Activated T-helper 1 cell treated with anti-CD3 and anti-CD28 coated beads, Interleukin-12 subunit alpha, Interleukin-12 subunit beta, Interleukin-2, Interleukin-4 antibody, amounts not matched to agents 30 ng/mL and 10 ng/mL and 1 ng/mL, durations not matched to agents 14 hours and 24 hours and 36 hours (primary cell): ENCODE measurements around the gene DPP6. TPM values are rescaled to one million over a fixed set of nuclear protein-coding genes. Genes with fewer than 3 reads are reported as not detected.

Experiments
- DNase-seq: peaks from one replicate; pipeline ENCODE4 v3.0.0; 2021; ENCODE audit warnings: low spot score
- H3K27ac Mint-ChIP-seq: one replicate; pipeline ENCODE4 v1.8.0; 2021; ENCODE audit warnings: mild to moderate bottlenecking, mixed read lengths
- H3K27me3 Mint-ChIP-seq: one replicate; pipeline ENCODE4 v1.8.0; 2022; ENCODE audit warnings: mild to moderate bottlenecking, moderate library complexity, mixed read lengths; ENCODE audit not compliant: insufficient read depth
- H3K36me3 Mint-ChIP-seq: one replicate; pipeline ENCODE4 v1.8.0; 2021; ENCODE audit warnings: low read depth, mixed read lengths
- H3K4me1 Mint-ChIP-seq: one replicate; pipeline ENCODE4 v1.8.0; 2021; ENCODE audit warnings: low read depth, mixed read lengths
- H3K4me3 Mint-ChIP-seq: one replicate; pipeline ENCODE4 v1.8.0; 2021; ENCODE audit warnings: mild to moderate bottlenecking, moderate library complexity, mixed read lengths
- H3K9me3 Mint-ChIP-seq: one replicate; pipeline ENCODE4 v1.8.0; 2021; ENCODE audit warnings: mixed read lengths
- intact Hi-C: fragments of 100-400 bp; cut with micrococcal nuclease; formaldehyde crosslinking; loops from one replicate; pipeline ENCODE4 v1.15.1; 2024
- total RNA-seq: library from RNA; stranded (reverse); gene quantifications from 2 replicates; pipeline ENCODE4 v1.2.3, GENCODE V29; 2022

DPP6 gene
- total RNA-seq, 1 donor from 2014 or later: not detected

- intact Hi-C loops: no loop called here
- Mint-ChIP-seq H3K9me3 (peaks cover 16% of the 10 kb centered on the region), H3K27me3 (no peaks in the 10 kb centered on the region), H3K4me3 (no peak overlapping the region), H3K27ac (no peak overlapping the region), H3K36me3 (no peaks in the 10 kb centered on the region), H3K4me1 (no peaks in the 10 kb centered on the region)
- DNase-seq: no peak
These were observed 417.5 kb downstream of the DPP6 start for GRCh38 chr7:154469652-154470051.

- Mint-ChIP-seq H3K36me3 (no peaks in the 10 kb centered on the region), H3K4me1 (no peaks in the 10 kb centered on the region), H3K27ac (no peak overlapping the region), H3K9me3 (peaks cover 12% of the 10 kb centered on the region), H3K27me3 (no peaks in the 10 kb centered on the region), H3K4me3 (no peak overlapping the region)
- intact Hi-C loops: no loop called here
- DNase-seq: no peak
These were observed 420.1 kb downstream of the DPP6 start for GRCh38 chr7:154472343-154472742.

DNA sequence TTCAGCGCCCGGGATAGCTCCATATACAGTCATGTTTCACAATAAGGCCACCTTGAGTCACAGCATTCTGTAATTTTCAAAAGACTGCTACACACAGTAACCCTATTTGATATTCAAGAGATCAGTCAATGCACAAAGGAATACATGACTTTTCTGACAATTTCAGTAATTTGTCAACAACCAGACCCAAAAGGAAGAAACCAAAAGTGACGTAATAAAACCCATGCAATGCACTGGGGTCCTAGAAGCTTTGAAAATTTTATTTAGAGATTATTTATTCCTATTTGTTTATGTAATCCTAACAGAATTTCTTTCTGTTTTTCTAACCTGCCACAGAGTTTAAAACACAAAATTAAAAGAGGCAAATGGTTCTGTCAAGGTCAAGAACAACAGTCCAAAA is 421.2 kb downstream of the DPP6 start:
- Mint-ChIP-seq H3K27ac (no peak overlapping the region), H3K4me1 (no peaks in the 10 kb centered on the region), H3K9me3 (peaks cover 12% of the 10 kb centered on the region), H3K4me3 (no peak overlapping the region), H3K36me3 (no peaks in the 10 kb centered on the region), H3K27me3 (no peaks in the 10 kb centered on the region)
- intact Hi-C loops: no loop called here
- no peak for DNase-seq

GRCh38 chr7:154474903-154475520 is 422.8 kb downstream of the DPP6 start:
- no peak overlapping the region for H3K4me3 Mint-ChIP-seq
- H3K4me1 Mint-ChIP-seq: no peaks in the 10 kb centered on the region
- no peak overlapping the region for H3K27ac Mint-ChIP-seq
- H3K36me3 Mint-ChIP-seq: no peaks in the 10 kb centered on the region
- no peak for DNase-seq
- H3K27me3 Mint-ChIP-seq: no peaks in the 10 kb centered on the region
- intact Hi-C loops: no loop called here
- H3K9me3 Mint-ChIP-seq: peaks cover 10% of the 10 kb centered on the region

DNA sequence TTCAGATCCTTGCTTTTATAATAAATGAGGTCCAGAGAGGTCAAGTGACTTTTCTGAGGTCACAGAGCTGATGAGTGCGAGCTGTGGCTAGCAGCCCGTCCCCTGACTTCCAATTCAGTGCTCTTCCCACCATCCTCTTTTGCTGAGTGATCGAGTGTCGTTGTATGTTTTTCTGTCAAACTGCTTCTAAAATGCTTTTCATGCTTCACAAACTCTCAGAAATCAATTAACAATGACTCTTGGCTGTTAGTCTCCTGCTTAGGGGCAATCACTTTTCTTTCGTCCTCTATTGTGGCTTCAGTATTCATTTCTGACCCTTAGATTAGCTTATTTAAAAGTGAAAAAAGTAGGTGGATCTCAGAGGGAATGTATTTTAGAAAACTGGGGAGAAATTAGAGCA is 423.7 kb downstream of the DPP6 start:
- Mint-ChIP-seq H3K9me3 (peaks cover 10% of the 10 kb centered on the region), H3K27me3 (no peaks in the 10 kb centered on the region), H3K27ac (no peak overlapping the region), H3K4me3 (no peak overlapping the region), H3K4me1 (no peaks in the 10 kb centered on the region), H3K36me3 (no peaks in the 10 kb centered on the region)
- DNase-seq: no peak
- intact Hi-C loops: no loop called here

DNA sequence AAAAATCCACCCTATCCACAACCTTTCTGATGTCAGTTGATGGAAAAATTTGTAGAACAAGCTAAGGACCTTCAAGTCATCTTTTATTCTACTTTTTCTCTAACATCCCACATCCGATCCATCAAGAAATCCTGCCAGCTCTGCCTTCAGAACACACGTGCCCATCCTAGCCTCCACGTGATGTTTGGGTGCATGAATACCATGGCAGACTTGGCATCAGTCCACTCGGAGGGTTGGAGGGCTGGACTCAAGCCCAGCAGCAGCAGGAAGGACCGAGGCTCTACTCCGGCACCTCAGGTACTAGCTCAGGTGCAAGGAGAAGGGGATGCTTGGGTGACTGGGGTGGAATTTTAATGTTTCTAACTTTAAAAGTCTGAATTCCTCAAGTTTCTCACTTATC is 428.6 kb downstream of the DPP6 start:
- Mint-ChIP-seq H3K4me3 (no peak overlapping the region), H3K9me3 (peaks cover 10% of the 10 kb centered on the region)

DNA sequence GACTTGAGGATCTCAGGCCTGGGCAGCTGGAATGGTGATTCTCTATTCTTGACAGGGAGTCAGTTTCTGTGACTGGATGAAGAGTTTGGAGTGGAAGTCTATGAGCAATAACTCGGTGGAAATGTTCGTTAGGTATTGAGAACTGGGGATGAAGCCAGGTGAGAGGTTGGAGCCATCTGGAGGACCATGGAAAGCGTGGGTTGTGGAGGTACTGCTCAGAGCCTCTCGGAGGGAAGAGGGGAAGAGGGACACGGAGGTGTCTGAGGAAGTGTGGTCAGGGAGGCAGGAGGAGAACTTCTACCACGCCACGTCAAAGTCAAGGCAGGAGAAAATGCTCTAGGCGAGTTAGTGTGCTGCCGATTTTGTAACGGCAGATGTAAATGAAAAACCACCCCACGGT is 430.7 kb downstream of the DPP6 start:
- Mint-ChIP-seq H3K36me3 (no peaks in the 10 kb centered on the region), H3K27ac (no peak overlapping the region)

More for the DNA sequence above, 428.6 kb downstream of the DPP6 start:
- Mint-ChIP-seq H3K27ac (no peak overlapping the region), H3K4me1 (no peaks in the 10 kb centered on the region), H3K27me3 (no peaks in the 10 kb centered on the region), H3K36me3 (no peaks in the 10 kb centered on the region)
- DNase-seq: no peak
- intact Hi-C loops: no loop called here

GRCh38 chr7:154484406-154484805 is 432.2 kb downstream of the DPP6 start:
- DNase-seq: no peak
- Mint-ChIP-seq H3K4me1 (no peaks in the 10 kb centered on the region), H3K36me3 (no peaks in the 10 kb centered on the region), H3K9me3 (peaks cover 6% of the 10 kb centered on the region), H3K27ac (no peak overlapping the region), H3K4me3 (no peak overlapping the region), H3K27me3 (no peaks in the 10 kb centered on the region)
- intact Hi-C loops: no loop called here

More for the DNA sequence above, 430.7 kb downstream of the DPP6 start:
- Mint-ChIP-seq H3K4me3 (no peak overlapping the region), H3K9me3 (peaks cover 4% of the 10 kb centered on the region), H3K4me1 (no peaks in the 10 kb centered on the region), H3K27me3 (no peaks in the 10 kb centered on the region)
- intact Hi-C loops: no loop called here
- no peak for DNase-seq

- no peaks in the 10 kb centered on the region for H3K4me1 Mint-ChIP-seq
- no peak for DNase-seq
- no peak overlapping the region for H3K27ac Mint-ChIP-seq
- no peaks in the 10 kb centered on the region for H3K27me3 Mint-ChIP-seq
- H3K36me3 Mint-ChIP-seq: no peaks in the 10 kb centered on the region
- intact Hi-C loops: no loop called here
- no peak overlapping the region for H3K4me3 Mint-ChIP-seq
- H3K9me3 Mint-ChIP-seq: peaks cover 6% of the 10 kb centered on the region
These were observed 432.7 kb downstream of the DPP6 start for GRCh38 chr7:154484943-154485342.

GRCh38 chr7:154489897-154490296 is 437.7 kb downstream of the DPP6 start:
- intact Hi-C loops: no loop called here

GRCh38 chr7:154493594-154493993 is 441.4 kb downstream of the DPP6 start:
- H3K36me3 Mint-ChIP-seq: no peaks in the 10 kb centered on the region
- peaks cover 11% of the 10 kb centered on the region for H3K9me3 Mint-ChIP-seq
- no peaks in the 10 kb centered on the region for H3K4me1 Mint-ChIP-seq
- no peaks in the 10 kb centered on the region for H3K27me3 Mint-ChIP-seq
- intact Hi-C loops: no loop called here
- H3K27ac Mint-ChIP-seq: no peak overlapping the region
- no peak for DNase-seq
- H3K4me3 Mint-ChIP-seq: no peak overlapping the region

More at GRCh38 chr7:154489897-154490296, 437.7 kb downstream of the DPP6 start:
- no peaks in the 10 kb centered on the region for H3K4me1 Mint-ChIP-seq
- H3K36me3 Mint-ChIP-seq: no peaks in the 10 kb centered on the region
- H3K9me3 Mint-ChIP-seq: peaks cover 11% of the 10 kb centered on the region
- no peak for DNase-seq
- H3K27me3 Mint-ChIP-seq: no peaks in the 10 kb centered on the region
- no peak overlapping the region for H3K27ac Mint-ChIP-seq
- no peak overlapping the region for H3K4me3 Mint-ChIP-seq

GRCh38 chr7:154497751-154498150 is 445.6 kb downstream of the DPP6 start:
- no peak overlapping the region for H3K4me3 Mint-ChIP-seq
- intact Hi-C loops: no loop called here
- H3K9me3 Mint-ChIP-seq: peaks cover 28% of the 10 kb centered on the region

GRCh38 chr7:154503962-154504550 is 451.9 kb downstream of the DPP6 start:
- no peaks in the 10 kb centered on the region for H3K27me3 Mint-ChIP-seq
- no peak for DNase-seq
- no peak overlapping the region for H3K4me3 Mint-ChIP-seq
- H3K36me3 Mint-ChIP-seq: no peaks in the 10 kb centered on the region
- intact Hi-C loops: loop anchor here (10.0 kb wide), 1 partner anchor 1119 kb away; no protein-coding TSS in a partner anchor
- H3K27ac Mint-ChIP-seq: no peak overlapping the region
- H3K4me1 Mint-ChIP-seq: no peaks in the 10 kb centered on the region
- H3K9me3 Mint-ChIP-seq: peaks cover 24% of the 10 kb centered on the region

More at GRCh38 chr7:154497751-154498150, 445.6 kb downstream of the DPP6 start:
- Mint-ChIP-seq H3K36me3 (no peaks in the 10 kb centered on the region), H3K27ac (no peak overlapping the region), H3K27me3 (no peaks in the 10 kb centered on the region), H3K4me1 (no peaks in the 10 kb centered on the region)
- DNase-seq: no peak
